ENCODE results near the gene CFI.

CFI gene

DNA sequence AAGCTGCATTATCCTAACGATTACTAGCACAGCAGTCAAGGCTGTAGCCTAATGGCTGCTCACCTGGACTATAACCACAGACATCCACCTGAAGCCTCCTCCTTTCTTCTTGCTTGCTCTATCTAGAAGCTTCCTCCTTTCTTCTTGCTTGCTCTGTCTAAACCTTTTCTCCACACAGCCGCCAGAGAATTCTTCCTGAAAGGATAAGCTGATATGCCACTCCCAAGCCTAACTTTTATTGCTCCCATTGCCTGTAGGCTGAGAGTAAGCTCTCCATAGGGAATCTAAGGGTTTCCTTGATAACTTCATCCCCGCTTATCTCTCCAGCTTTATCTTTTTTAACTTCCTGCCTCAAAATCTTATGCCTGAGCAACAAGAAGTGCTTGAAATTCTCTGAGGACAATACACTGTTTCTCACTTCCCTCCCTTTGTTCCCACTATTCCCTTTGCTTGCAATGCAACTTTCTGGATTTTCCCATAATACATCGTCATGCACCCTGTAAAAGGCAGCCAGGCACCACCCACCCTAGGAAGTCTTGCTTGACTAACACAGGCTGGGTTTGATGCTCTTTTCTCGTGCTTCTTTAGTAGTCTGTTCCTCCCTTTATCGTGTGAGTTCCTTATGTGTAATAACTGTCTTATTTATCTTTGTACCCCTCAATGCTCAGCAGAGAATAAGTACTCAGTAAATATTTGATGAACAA, 44.7 kb upstream of the CFI start:
- TF ChIP-seq, protein P1, sequence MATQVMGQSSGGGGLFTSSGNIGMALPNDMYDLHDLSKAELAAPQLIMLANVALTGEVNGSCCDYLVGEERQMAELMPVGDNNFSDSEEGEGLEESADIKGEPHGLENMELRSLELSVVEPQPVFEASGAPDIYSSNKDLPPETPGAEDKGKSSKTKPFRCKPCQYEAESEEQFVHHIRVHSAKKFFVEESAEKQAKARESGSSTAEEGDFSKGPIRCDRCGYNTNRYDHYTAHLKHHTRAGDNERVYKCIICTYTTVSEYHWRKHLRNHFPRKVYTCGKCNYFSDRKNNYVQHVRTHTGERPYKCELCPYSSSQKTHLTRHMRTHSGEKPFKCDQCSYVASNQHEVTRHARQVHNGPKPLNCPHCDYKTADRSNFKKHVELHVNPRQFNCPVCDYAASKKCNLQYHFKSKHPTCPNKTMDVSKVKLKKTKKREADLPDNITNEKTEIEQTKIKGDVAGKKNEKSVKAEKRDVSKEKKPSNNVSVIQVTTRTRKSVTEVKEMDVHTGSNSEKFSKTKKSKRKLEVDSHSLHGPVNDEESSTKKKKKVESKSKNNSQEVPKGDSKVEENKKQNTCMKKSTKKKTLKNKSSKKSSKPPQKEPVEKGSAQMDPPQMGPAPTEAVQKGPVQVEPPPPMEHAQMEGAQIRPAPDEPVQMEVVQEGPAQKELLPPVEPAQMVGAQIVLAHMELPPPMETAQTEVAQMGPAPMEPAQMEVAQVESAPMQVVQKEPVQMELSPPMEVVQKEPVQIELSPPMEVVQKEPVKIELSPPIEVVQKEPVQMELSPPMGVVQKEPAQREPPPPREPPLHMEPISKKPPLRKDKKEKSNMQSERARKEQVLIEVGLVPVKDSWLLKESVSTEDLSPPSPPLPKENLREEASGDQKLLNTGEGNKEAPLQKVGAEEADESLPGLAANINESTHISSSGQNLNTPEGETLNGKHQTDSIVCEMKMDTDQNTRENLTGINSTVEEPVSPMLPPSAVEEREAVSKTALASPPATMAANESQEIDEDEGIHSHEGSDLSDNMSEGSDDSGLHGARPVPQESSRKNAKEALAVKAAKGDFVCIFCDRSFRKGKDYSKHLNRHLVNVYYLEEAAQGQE (IDR thresholded peaks at IDR 0.05; ENCODE audit: insufficient read depth in 1 of 2, low read depth in 2 of 2, low read length in 2 of 2) = no peak
- TF ChIP-seq TAF1 (IDR thresholded peaks at IDR 0.05; ENCODE audit: borderline replicate concordance, insufficient read depth, low read length) (no peak), FOXP2 (optimal IDR thresholded peaks at IDR 0.05; ENCODE audit: borderline replicate concordance, extremely low read depth, extremely low read length, insufficient read depth) (no peak), SIN3A (IDR thresholded peaks at IDR 0.05; ENCODE audit: borderline replicate concordance, insufficient read depth, low read length) (no peak), POLR2AphosphoS5 (IDR thresholded peaks at IDR 0.05; ENCODE audit: low read depth, low read length) (no peak)

DNA sequence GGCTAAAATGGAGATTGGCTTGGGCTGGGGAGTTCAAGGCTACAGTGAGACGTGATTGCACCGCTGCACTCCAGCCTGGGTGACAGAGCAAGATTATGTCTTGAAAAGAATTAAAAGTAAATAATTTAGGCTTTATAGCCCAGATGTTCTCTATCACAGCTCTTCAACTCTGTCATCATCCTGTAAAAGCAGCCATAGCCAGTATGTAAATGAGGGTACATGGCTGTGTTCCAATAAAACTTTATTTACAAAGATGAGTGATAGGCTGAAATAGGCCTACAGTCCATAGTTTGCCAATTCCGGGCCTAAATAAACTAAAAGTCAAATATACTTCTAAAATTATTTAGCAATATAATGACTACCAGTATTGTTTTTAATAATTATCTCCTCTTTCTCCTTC, 35.2 kb upstream of the CFI start:
- TF ChIP-seq POLR2AphosphoS5 (IDR thresholded peaks at IDR 0.05; ENCODE audit: low read depth, low read length) = no peak
- TF ChIP-seq TAF1 (IDR thresholded peaks at IDR 0.05; ENCODE audit: borderline replicate concordance, insufficient read depth, low read length) = no peak
- TF ChIP-seq SIN3A (IDR thresholded peaks at IDR 0.05; ENCODE audit: borderline replicate concordance, insufficient read depth, low read length) = no peak
- TF ChIP-seq, protein P1 (IDR thresholded peaks at IDR 0.05; ENCODE audit: insufficient read depth in 1 of 2, low read depth in 2 of 2, low read length in 2 of 2) = no peak
- TF ChIP-seq FOXP2 (optimal IDR thresholded peaks at IDR 0.05; ENCODE audit: borderline replicate concordance, extremely low read depth, extremely low read length, insufficient read depth) = no peak

DNA sequence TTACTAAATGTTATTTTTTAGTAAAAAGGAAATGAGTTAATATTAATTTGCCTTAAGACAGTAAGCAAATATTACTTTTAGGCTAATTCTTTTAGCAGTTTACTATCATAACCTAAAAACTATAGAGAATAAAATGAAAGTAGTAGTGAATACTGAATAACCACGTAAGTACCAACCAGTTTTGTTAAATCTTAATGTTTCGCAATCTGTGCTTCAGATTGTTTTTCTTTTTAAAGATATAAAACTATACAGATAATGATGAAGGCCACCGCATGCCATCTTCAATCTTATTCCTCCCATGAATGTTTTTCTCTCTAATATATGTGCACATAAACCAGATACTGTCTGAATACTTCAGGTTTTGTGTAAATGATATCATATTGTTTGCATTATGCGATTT, 32.0 kb upstream of the CFI start:
- no peak for TF ChIP-seq TAF1 (IDR thresholded peaks at IDR 0.05; ENCODE audit: borderline replicate concordance, insufficient read depth, low read length)
- no peak for TF ChIP-seq POLR2AphosphoS5 (IDR thresholded peaks at IDR 0.05; ENCODE audit: low read depth, low read length)
- TF ChIP-seq, protein P1 (IDR thresholded peaks at IDR 0.05; ENCODE audit: insufficient read depth in 1 of 2, low read depth in 2 of 2, low read length in 2 of 2) = no peak
- no peak for TF ChIP-seq FOXP2 (optimal IDR thresholded peaks at IDR 0.05; ENCODE audit: borderline replicate concordance, extremely low read depth, extremely low read length, insufficient read depth)
- no peak for TF ChIP-seq SIN3A (IDR thresholded peaks at IDR 0.05; ENCODE audit: borderline replicate concordance, insufficient read depth, low read length)

DNA sequence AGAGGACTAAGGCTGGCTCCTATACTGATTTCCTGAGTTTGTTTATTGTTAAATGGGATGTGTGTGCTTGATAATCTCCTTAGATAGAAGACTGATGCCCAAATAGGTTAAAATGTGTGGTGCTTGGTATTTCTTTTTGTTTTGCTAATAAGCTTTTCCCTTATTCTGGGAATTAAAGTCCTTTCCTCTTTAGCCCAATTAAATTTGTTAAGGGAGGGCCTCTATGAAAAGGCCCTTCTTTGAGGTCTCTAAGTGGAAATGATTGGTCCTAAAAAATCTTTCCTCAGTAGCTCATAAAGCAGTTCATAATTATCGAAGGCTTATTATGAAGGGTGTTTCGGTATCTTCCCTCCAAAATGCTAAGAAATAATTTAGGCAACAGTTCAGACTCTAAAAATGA, 25.9 kb upstream of the CFI start, which contains the start of gene RRH:
TSS of gene RRH (plus strand) at position 301 of the 400 bp plus-strand sequence. CDS start at position 357, 56 bp downstream.
- TF ChIP-seq SIN3A (IDR thresholded peaks at IDR 0.05; ENCODE audit: borderline replicate concordance, insufficient read depth, low read length) (no peak), POLR2AphosphoS5 (IDR thresholded peaks at IDR 0.05; ENCODE audit: low read depth, low read length) (no peak), TAF1 (IDR thresholded peaks at IDR 0.05; ENCODE audit: borderline replicate concordance, insufficient read depth, low read length) (no peak), FOXP2 (optimal IDR thresholded peaks at IDR 0.05; ENCODE audit: borderline replicate concordance, extremely low read depth, extremely low read length, insufficient read depth) (no peak)
- TF ChIP-seq, protein P1 (IDR thresholded peaks at IDR 0.05; ENCODE audit: insufficient read depth in 1 of 2, low read depth in 2 of 2, low read length in 2 of 2) = no peak

All from PFSK-1 (cell line).